Heart left ventricle (tissue), 16 donors: Measurements from ENCODE around the gene SLC35C1. TPM values are rescaled to one million over a fixed set of nuclear protein-coding genes. Genes with fewer than 3 reads are reported as not detected.

Experiments used
- ATAC-seq, 4 donors: fragments of 200-7000 bp; cut with Tn5 transposase; one replicate each; pipeline ENCODE4 v1.9.1; 2020 to 2022; ENCODE audit warnings: moderate library complexity in 4 of 4, mild to moderate bottlenecking in 3 of 4, moderate number of reproducible peaks in 1 of 4
- DNase-seq, 5 donors: peaks; one replicate each; pipeline ENCODE4 v3.0.0-alpha.2; 2020
- H3K27ac ChIP-seq, 12 donors: fragments of 200-600 bp; sonication (generic) in 4 of 12; one replicate each; pipeline versions ENCODE4 v1.5.0 to v1.8.0; 2016 to 2022; ENCODE audit warnings: mild to moderate bottlenecking in 2 of 12
- H3K27me3 ChIP-seq, 9 donors: fragments of 200-600 bp; sonication (generic) in 2 of 9; one replicate each; pipeline versions ENCODE4 v1.5.1 to v1.8.0; 2016 to 2022; ENCODE audit warnings: mild to moderate bottlenecking in 3 of 9
- H3K36me3 ChIP-seq, 9 donors: fragments of 200-600 bp; sonication (generic) in 2 of 9; one replicate each; pipeline versions ENCODE4 v1.5.0 to v1.8.0; 2018 to 2022; ENCODE audit warnings: mild to moderate bottlenecking in 2 of 9
- H3K4me1 ChIP-seq, 12 donors: fragments of 200-600 bp; sonication (generic) in 4 of 12; one replicate each; pipeline versions ENCODE4 v1.5.0 to v1.8.0; 2016 to 2022; ENCODE audit warnings: mild to moderate bottlenecking in 3 of 12
- H3K4me3 ChIP-seq, 12 donors: fragments of 200-600 bp; sonication (generic) in 4 of 12; one replicate each; pipeline versions ENCODE4 v1.5.0 to v1.8.0; 2017 to 2022; ENCODE audit warnings: mild to moderate bottlenecking in 9 of 12, moderate library complexity in 4 of 12
- H3K9me3 ChIP-seq, 12 donors: fragments of 200-600 bp; sonication (generic) in 4 of 12; one replicate each; pipeline versions ENCODE4 v1.5.0 to v1.8.0; 2016 to 2022; ENCODE audit warnings: mild to moderate bottlenecking in 1 of 12
- CTCF ChIP-seq, 12 donors: fragments of 200-600 bp; sonication (generic) in 4 of 12; IDR thresholded peaks; one replicate each; pipeline versions ENCODE4 v1.5.0 to v1.8.0; 2018 to 2022; ENCODE audit warnings: antibody characterized with exemption in 12 of 12, mild to moderate bottlenecking in 5 of 12
- POLR2A ChIP-seq, 2 donors: fragments of 450-650 bp; IDR thresholded peaks; one replicate each; pipeline ENCODE4 v1.6.1; 2017; ENCODE audit warnings: antibody characterized with exemption in 2 of 2, mild to moderate bottlenecking in 2 of 2, moderate library complexity in 2 of 2
- WGBS, 4 donors: extraction: QIAGEN DNeasy Blood & Tissue Kit in 2 of 4; methylation state at CpG; one replicate each; pipeline versions ENCODE4 v1.1.5 to v1.1.7; 2013 to 2018; 5-methylcytosine and 5-hydroxymethylcytosine counted together
- intact Hi-C, 10 donors: fragments of 100-400 bp; cut with DNase I; formaldehyde crosslinking; loops; one replicate each; pipeline versions ENCODE4 v1.11.1 to v1.14.2; 2022
- polyA plus RNA-seq, 2 donors: library from polyadenylated mRNA; stranded (reverse); fragments of 200-250 nt; gene quantifications; one replicate each; pipeline ENCODE4 v1.2.3, GENCODE V29; 2013
- total RNA-seq, 9 donors: library from RNA; depleted of rRNA in 2 of 9; stranded (reverse); fragments of >200 nt in 2 of 9; fragmentation: NEBNext Ultra II Directional in 3 of 9; extraction: Animal tissue kit (Norgen Biotek cat#: 25700) in 3 of 9; gene quantifications; one replicate each; pipeline versions ENCODE4 v1.1.0 to v1.2.4, GENCODE V29; 2016 to 2023
- donor health status: ischemic (EF 13 %, LVEDD 7.1; RV severe dilation, severe dysfunction).
- donor health status: healthy with polysubstance abuse.
- donor health status: DM: no; HTN: yes; CAD: no.
- donor health status: DM: no; HTN: no; CAD: no.
- donor health status: ischemic (EF 25% LVEDD 6.9; RV normal size, moderate dysfunction).
- donor health status: ischemic (EF 25% LVEDD 5.7; RV mildly dilated, moderate dysfunction).
- donor health status: healthy.
- donor health status: DM: yes; HTN: yes; CAD: no.
- donor health status: ischemic (EF 35%, LVEDD 5.7; RV mildly dilated, moderate dysfunction).
- donor health status: nonischemic (EF 11% LVEDD 7.7; RV severe dilation, severe dysfunction).
- donor health status: DM: yes; HTN: yes; CAD: no.
- donor health status: PGD.
- donor health status: ischemic (EF 29% LVEDD 5.4; RV normal size, mild dysfunction).
- donor health status: nonischemic (EF 23%, LVEDD 6.1; RV moderate dilation, normal function).

SLC35C1 gene
- total and polyA plus RNA-seq, 11 donors: 5.3 to 21.0 (median 7.8) TPM

GRCh38 chr11:45827123-45827522 lies 22.2 kb downstream of the SLC35C1 start:
- DNase-seq (no peak), ATAC-seq (no peak)
- H3K4me3 ChIP-seq: no peak overlapping the region
- no peaks in the 10 kb centered on the region for H3K36me3 ChIP-seq
- intact Hi-C loops: no loop called here
- WGBS, 4 donors: 94 to 97% (median 96%) methylated on average over 4 of the region's 4 CpGs
- TF ChIP-seq POLR2A (IDR thresholded peaks at IDR 0.05): no peak
- TF ChIP-seq CTCF (IDR thresholded peaks at IDR 0.05): no peak
- H3K4me1 ChIP-seq: peaks cover 0 to 8% (median 0%) of the 10 kb centered on the region in 12 donors
- H3K27ac ChIP-seq: no peak overlapping the region
- peaks cover 0 to 2% (median 0%) of the 10 kb centered on the region in 12 donors for H3K9me3 ChIP-seq
- peaks cover 0 to 6% (median 0%) of the 10 kb centered on the region in 9 donors for H3K27me3 ChIP-seq

- Histone ChIP-seq H3K9me3 (peaks cover 0 to 2% (median 0%) of the 10 kb centered on the region in 12 donors), H3K4me3 (no peak overlapping the region), H3K27me3 (peaks cover 0 to 6% (median 0%) of the 10 kb centered on the region in 9 donors), H3K27ac (no peak overlapping the region), H3K36me3 (no peaks in the 10 kb centered on the region), H3K4me1 (peaks cover 0 to 6% (median 0%) of the 10 kb centered on the region in 12 donors)
- TF ChIP-seq CTCF (IDR thresholded peaks at IDR 0.05) (no peak), POLR2A (IDR thresholded peaks at IDR 0.05) (no peak)
- intact Hi-C loops: no loop called here
- ATAC-seq (no peak), DNase-seq (no peak)
- 62 to 68% (median 67%) methylated on average over 4 of the region's 4 CpGs for WGBS, 4 donors
Measured at GRCh38 chr11:45828996-45829395, 24.0 kb downstream of the SLC35C1 start.

- peak in 1 of 4 donors; percentile 41 for ATAC-seq
- intact Hi-C loops: no loop called here
Measured at GRCh38 chr11:45830596-45830995, 25.6 kb downstream of the SLC35C1 start.

More at GRCh38 chr11:45830596-45830995, 25.6 kb downstream of the SLC35C1 start:
- peaks cover 0 to 2% (median 0%) of the 10 kb centered on the region in 12 donors for H3K9me3 ChIP-seq
- no peak overlapping the region for H3K27ac ChIP-seq
- TF ChIP-seq CTCF (IDR thresholded peaks at IDR 0.05): no peak
- TF ChIP-seq POLR2A (IDR thresholded peaks at IDR 0.05): no peak
- 63 to 92% (median 83%) methylated on average over 2 of the region's 2 CpGs for WGBS, 4 donors
- peaks cover 0 to 6% (median 0%) of the 10 kb centered on the region in 12 donors for H3K4me1 ChIP-seq
- peaks cover 0 to 6% (median 0%) of the 10 kb centered on the region in 9 donors for H3K27me3 ChIP-seq
- no peak for DNase-seq
- no peaks in the 10 kb centered on the region for H3K36me3 ChIP-seq
- H3K4me3 ChIP-seq: no peak overlapping the region
